B cell (primary cell): ENCODE measurements around the gene GLCE. TPM values are rescaled to one million over a fixed set of nuclear protein-coding genes. Genes with fewer than 3 reads are reported as not detected.

Experiments
- ATAC-seq: fragments of 200-7000 bp; cut with Tn5 transposase; one replicate; pipeline ENCODE4 v1.10.0; 2021; ENCODE audit warnings: low read depth, mild to moderate bottlenecking, moderate number of reproducible peaks, moderate library complexity
- CTCF ChIA-PET: fragments of 350-600 bp; sonication (Branson Sonifier 250); formaldehyde crosslinking; loops from one replicate; lab custom pipeline; 2021; ENCODE audit warnings: antibody characterized with exemption, inconsistent platforms; lab: Charles Lee
- POLR2A ChIA-PET: fragments of 350-600 bp; sonication (Branson Sonifier 250); formaldehyde crosslinking; loops from one replicate; lab custom pipeline; 2021; ENCODE audit warnings: antibody characterized with exemption; lab: Charles Lee
- DNase-seq: peaks from one replicate; pipeline ENCODE4 v3.0.0; 2013
- H2AFZ ChIP-seq: 2 replicates; pipeline ENCODE4 v1.6.1; 2012; ENCODE audit warnings: mild to moderate bottlenecking, low read depth, low read length; ENCODE audit not compliant: insufficient read depth, poor library complexity, severe bottlenecking
- H3K27ac ChIP-seq, 2 donors: 1 replicate in 1 of 2; 2 replicates in 1 of 2; pipeline ENCODE4 v1.5.1; 2012 to 2013; ENCODE audit warnings: low read length in 2 of 2, mild to moderate bottlenecking in 2 of 2, moderate library complexity in 1 of 2
- H3K27me3 ChIP-seq, 4 experiments: fragments of 200-600 bp in 1 of 4; sonication (generic) in 1 of 4; replicated peaks in 1 of 4; 1 replicate in 2 of 4; 2 replicates in 2 of 4; pipeline versions ENCODE4 v1.6.1 to v1.7.0; 2013 to 2016; ENCODE audit warnings: low read length in 3 of 4, mild to moderate bottlenecking in 2 of 4, mixed read lengths in 1 of 4, moderate library complexity in 1 of 4; ENCODE audit not compliant: insufficient read depth in 4 of 4, control insufficient read depth in 3 of 4; ENCODE audit errors: control extremely low read depth in 1 of 4
- H3K36me3 ChIP-seq, 2 experiments: replicated peaks in 1 of 2; 1 replicate in 1 of 2; 2 replicates in 1 of 2; pipeline versions ENCODE4 v1.6.1 to v1.7.1; 2013; ENCODE audit warnings: low read length in 1 of 2; ENCODE audit not compliant: insufficient read depth in 2 of 2, control insufficient read depth in 1 of 2; ENCODE audit errors: control extremely low read depth in 1 of 2, extremely low read depth in 1 of 2
- H3K4me1 ChIP-seq, 2 donors: fragments of 200-600 bp in 1 of 2; sonication (generic) in 1 of 2; 1 replicate in 1 of 2; 2 replicates in 1 of 2; pipeline versions ENCODE4 v1.5.1 to v1.6.1; 2013 to 2017; ENCODE audit warnings: low read length in 2 of 2; ENCODE audit not compliant: control insufficient read depth in 2 of 2, insufficient read depth in 2 of 2
- H3K4me2 ChIP-seq: replicated peaks from 2 replicates; pipeline ENCODE3; 2012; ENCODE audit warnings: mild to moderate bottlenecking, low read depth, low read length; ENCODE audit not compliant: poor library complexity, severe bottlenecking
- H3K4me3 ChIP-seq, 5 experiments: fragments of 200-600 bp in 1 of 5; sonication (generic) in 1 of 5; 1 replicate in 3 of 5; 2 replicates in 2 of 5; pipeline versions ENCODE4 v1.5.1 to v1.7.0; 2011 to 2016; ENCODE audit warnings: low read length in 4 of 5, mild to moderate bottlenecking in 4 of 5, low read depth in 2 of 5, control low read depth in 1 of 5, moderate library complexity in 1 of 5; ENCODE audit not compliant: insufficient read depth in 1 of 5; ENCODE audit errors: control extremely low read depth in 1 of 5, extremely low read depth in 1 of 5
- H3K79me2 ChIP-seq: fragments of 200-600 bp; sonication (generic); one replicate; pipeline ENCODE4 v1.6.0; 2016; ENCODE audit warnings: low read length; ENCODE audit not compliant: control insufficient read depth, insufficient read depth
- H3K9ac ChIP-seq: fragments of 200-600 bp; sonication (generic); 2 replicates; pipeline ENCODE4 v1.6.1; 2017; ENCODE audit warnings: mild to moderate bottlenecking, low read length, moderate library complexity
- H3K9me3 ChIP-seq, 3 donors: one replicate each; pipeline versions ENCODE4 v1.6.1 to v1.7.1; 2013; ENCODE audit warnings: low read length in 2 of 3; ENCODE audit not compliant: control insufficient read depth in 2 of 3, insufficient read depth in 1 of 3; ENCODE audit errors: control extremely low read depth in 1 of 3
- H4K20me1 ChIP-seq: 2 replicates; pipeline ENCODE4 v1.6.0; 2012; ENCODE audit warnings: mild to moderate bottlenecking, low read length; ENCODE audit not compliant: insufficient read depth, control insufficient read depth, poor library complexity, severe bottlenecking
- H3K27ac Mint-ChIP-seq: one replicate; pipeline ENCODE4 v1.8.0; 2021; ENCODE audit warnings: mixed read lengths
- H3K27me3 Mint-ChIP-seq: one replicate; pipeline ENCODE4 v1.8.0; 2021; ENCODE audit warnings: mixed read lengths
- H3K4me1 Mint-ChIP-seq: one replicate; pipeline ENCODE4 v1.8.0; 2021; ENCODE audit warnings: mixed read lengths
- H3K4me3 Mint-ChIP-seq: one replicate; pipeline ENCODE4 v1.8.0; 2021; ENCODE audit warnings: mixed read lengths
- H3K9me3 Mint-ChIP-seq: one replicate; pipeline ENCODE4 v1.8.0; 2022; ENCODE audit warnings: mixed read lengths; ENCODE audit not compliant: insufficient read depth
- EZH2 ChIP-seq: IDR thresholded peaks from 2 replicates; pipeline ENCODE4 v1.6.1; 2012; ENCODE audit warnings: borderline replicate concordance, low read depth, mild to moderate bottlenecking, moderate library complexity, low read length; ENCODE audit not compliant: insufficient read depth, poor library complexity, severe bottlenecking
- WGBS: methylation state at CpG from one replicate; pipeline ENCODE4 v1.1.5; 2013; ENCODE audit warnings: missing lambda C conversion rate; ENCODE audit not compliant: insufficient coverage; 5-methylcytosine and 5-hydroxymethylcytosine counted together
- intact Hi-C: fragments of 100-400 bp; cut with micrococcal nuclease; formaldehyde crosslinking; loops from one replicate; pipeline ENCODE4 v1.10.0; 2022
- polyA plus RNA-seq: library from polyadenylated mRNA; depleted of rRNA; stranded (reverse); fragments of >200 nt; gene quantifications from 2 replicates; pipeline ENCODE4 v1.2.3, GENCODE V29; 2012
- total RNA-seq, 2 donors: library from RNA; stranded (reverse); fragments of 120-200 nt in 1 of 2; gene quantifications; 1 replicate in 1 of 2; 2 replicates in 1 of 2; pipeline versions ENCODE4 v1.2.3 to v1.2.4, GENCODE V29; 2013 to 2022
- TF ChIP-seq, protein P1 (sequence below): fragments of 200-600 bp; IDR thresholded peaks from one replicate; pipeline ENCODE4 v1.8.0; 2022; ENCODE audit warnings: antibody characterized with exemption, mild to moderate bottlenecking

Gene GLCE
- total and polyA plus RNA-seq, 2 donors (not counting 1 experiment from before 2014, with no cell fraction given): 3.0 to 5.3 TPM

DNA sequence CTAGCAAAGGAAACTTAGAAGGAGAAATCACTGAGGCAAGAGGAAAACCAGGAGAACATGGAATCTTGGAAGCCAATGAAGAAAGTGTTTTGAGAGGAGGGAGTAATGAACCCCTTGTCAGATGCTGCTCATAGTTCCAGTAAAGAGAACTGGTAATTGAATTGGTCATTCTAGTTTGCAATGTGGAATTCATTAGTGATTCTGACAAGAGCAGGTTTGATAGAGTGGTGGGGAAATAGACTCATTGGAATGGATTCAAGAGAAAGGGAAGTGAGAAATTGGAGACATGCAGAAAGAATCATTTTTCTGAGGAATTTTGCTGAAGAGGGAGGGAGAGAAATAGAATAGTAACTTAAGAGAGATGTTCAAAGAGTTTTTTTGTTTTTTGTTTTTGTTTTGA lies 21.0 kb downstream of the GLCE start:
- intact Hi-C loops: no loop called here
- Histone ChIP-seq H3K4me2 (no peak overlapping the region), H3K4me1 (peaks cover 7 to 10% of the 10 kb centered on the region in 2 donors), H3K79me2 (no peaks in the 10 kb centered on the region), H2AFZ (no peak overlapping the region), H3K27me3 (no peaks in the 10 kb centered on the region), H3K36me3 (no peaks in the 10 kb centered on the region), H3K9ac (no peak overlapping the region), H4K20me1 (no peaks in the 10 kb centered on the region), H3K4me3 (no peak overlapping the region), H3K27ac (no peak overlapping the region), H3K9me3 (no peaks in the 10 kb centered on the region)
- Mint-ChIP-seq H3K9me3 (no peaks in the 10 kb centered on the region), H3K4me3 (no peak overlapping the region), H3K27me3 (no peaks in the 10 kb centered on the region), H3K4me1 (peaks cover 14% of the 10 kb centered on the region), H3K27ac (no peak overlapping the region)
- ATAC-seq: no peak
- ChIA-PET POLR2A (no interaction called here), CTCF (no interaction called here)
- no peak for TF ChIP-seq EZH2
- TF ChIP-seq, protein P1, sequence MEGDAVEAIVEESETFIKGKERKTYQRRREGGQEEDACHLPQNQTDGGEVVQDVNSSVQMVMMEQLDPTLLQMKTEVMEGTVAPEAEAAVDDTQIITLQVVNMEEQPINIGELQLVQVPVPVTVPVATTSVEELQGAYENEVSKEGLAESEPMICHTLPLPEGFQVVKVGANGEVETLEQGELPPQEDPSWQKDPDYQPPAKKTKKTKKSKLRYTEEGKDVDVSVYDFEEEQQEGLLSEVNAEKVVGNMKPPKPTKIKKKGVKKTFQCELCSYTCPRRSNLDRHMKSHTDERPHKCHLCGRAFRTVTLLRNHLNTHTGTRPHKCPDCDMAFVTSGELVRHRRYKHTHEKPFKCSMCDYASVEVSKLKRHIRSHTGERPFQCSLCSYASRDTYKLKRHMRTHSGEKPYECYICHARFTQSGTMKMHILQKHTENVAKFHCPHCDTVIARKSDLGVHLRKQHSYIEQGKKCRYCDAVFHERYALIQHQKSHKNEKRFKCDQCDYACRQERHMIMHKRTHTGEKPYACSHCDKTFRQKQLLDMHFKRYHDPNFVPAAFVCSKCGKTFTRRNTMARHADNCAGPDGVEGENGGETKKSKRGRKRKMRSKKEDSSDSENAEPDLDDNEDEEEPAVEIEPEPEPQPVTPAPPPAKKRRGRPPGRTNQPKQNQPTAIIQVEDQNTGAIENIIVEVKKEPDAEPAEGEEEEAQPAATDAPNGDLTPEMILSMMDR: no peak
- DNase-seq: no peak

DNA sequence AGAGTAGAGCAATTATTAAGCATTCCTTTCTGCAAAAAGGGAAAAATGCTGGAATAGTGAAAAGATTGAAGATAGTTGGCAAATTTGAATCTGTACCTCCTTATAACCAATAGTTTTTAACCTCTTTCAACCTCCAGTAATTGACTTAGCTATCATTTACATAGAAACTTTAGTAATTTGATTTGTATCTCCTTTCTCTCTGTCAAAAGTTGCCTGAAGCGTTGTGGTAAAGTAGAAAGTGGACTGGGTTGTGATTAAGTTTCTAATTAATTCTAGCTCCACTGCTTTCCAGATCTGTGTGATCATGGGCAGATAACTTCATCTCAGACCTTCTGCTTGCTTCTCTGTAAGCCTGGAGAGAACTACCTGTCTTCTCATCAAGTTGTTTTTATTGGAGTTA lies 24.8 kb downstream of the GLCE start:
- H3K4me3 ChIP-seq: no peak overlapping the region
- Mint-ChIP-seq H3K27me3 (no peaks in the 10 kb centered on the region), H3K27ac (no peak overlapping the region), H3K4me3 (no peak overlapping the region), H3K4me1 (peaks cover 14% of the 10 kb centered on the region), H3K9me3 (no peaks in the 10 kb centered on the region)
- WGBS: no CpG with 5 or more reads among the region's 1 CpG
- H3K36me3 ChIP-seq: no peaks in the 10 kb centered on the region
- H2AFZ ChIP-seq: no peak overlapping the region
- H3K4me2 ChIP-seq: no peak overlapping the region
- no peaks in the 10 kb centered on the region for H4K20me1 ChIP-seq
- no peak overlapping the region for H3K9ac ChIP-seq
- ATAC-seq (no peak), DNase-seq (no peak)
- peaks cover 7 to 10% of the 10 kb centered on the region in 2 donors for H3K4me1 ChIP-seq
- CTCF ChIA-PET: no interaction called here
- POLR2A ChIA-PET: no interaction called here
- TF ChIP-seq, protein P1: no peak
- no peak for TF ChIP-seq EZH2
- no peaks in the 10 kb centered on the region for H3K79me2 ChIP-seq
- intact Hi-C loops: no loop called here
- H3K27me3 ChIP-seq: no peaks in the 10 kb centered on the region
- H3K27ac ChIP-seq: no peak overlapping the region
- H3K9me3 ChIP-seq: peaks cover 0 to under 1% (median 0%) of the 10 kb centered on the region in 3 donors
